Measurements from ENCODE around the gene SUMO1.

SUMO1 gene

DNA sequence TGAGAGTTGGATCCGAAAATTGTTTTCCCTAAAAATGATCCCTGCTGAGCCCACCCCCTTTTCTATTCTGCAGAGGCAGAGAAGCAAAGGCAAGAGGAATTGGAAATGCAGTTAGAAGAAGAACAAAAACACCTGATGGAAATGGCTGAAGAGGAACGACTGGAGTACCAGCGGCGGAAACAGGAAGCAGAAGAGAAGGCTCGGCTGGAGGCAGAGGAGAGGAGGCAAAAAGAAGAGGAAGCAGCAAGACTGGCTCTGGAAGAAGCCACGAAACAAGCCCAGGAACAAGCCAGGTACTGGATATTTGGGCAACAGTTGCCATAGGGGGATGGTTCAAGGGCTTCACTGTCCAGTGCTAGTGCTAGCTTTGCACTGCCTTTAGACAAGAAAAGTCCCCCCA, 41.7 kb downstream of the SUMO1 start:
- no peak for DNase-seq

DNA sequence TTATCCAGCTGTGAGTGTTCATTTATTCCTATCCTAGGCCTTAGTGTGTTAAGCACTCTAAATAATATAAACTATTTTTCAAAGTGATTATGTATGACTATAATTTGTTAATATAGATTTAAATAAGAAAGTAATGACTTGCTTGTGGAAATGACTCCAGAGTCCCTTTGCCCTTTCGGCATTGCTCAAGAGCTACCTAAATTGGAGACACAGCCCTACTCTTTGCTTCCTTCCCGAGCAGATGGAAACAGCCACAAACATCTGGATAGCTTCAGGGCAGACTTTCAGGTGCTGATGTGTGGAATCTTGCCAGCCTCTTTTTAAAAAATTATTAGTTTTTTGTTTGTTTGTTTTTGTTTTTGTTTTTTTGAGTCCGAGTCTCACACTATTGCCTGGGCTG, 44.0 kb downstream of the SUMO1 start:
- DNase-seq = no peak

DNA sequence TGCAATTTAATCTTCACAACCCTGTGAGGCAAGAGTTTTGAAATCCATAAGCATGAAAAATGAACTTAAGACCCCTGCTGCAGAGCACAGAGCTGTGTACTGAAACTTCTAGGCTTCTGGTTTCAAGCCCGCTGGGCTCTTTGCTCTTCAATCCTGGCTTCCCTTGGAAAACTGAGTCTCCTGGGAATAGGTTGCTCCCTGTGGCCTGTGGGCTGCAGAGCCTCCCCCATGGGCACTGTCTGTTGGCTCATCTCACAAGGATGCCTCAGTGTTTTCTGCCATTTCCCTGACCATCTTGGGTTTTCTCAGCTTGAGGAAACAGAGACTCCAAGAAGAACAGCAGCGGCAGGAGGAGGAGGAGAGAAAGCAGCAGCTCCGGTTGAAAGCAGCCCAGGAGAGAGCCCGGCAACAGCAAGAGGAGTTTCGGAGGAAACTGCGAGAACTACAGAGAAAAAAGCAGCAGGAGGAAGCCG, 44.5 kb downstream of the SUMO1 start:
- no peak for DNase-seq

DNA sequence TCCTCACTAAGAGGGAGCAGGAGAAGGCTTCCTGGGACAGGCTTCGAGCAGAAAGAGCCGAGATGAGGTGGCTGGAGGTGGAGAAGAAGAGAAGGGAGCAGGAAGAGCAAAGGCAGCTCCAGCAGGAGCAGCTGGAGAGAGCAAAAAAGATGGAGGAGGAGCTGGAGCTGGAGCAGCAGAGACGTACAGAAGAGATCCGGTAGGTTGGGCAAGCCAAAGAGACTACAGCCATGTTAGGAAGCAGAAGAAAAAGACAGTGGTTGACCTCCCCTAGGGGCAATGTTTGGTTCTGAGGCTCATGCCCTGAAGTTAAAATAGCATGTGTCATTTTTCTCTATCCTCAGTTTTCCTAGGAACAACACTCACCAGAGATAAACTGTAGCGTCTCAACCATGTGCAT, 45.1 kb downstream of the SUMO1 start:
- no peak for DNase-seq

DNA sequence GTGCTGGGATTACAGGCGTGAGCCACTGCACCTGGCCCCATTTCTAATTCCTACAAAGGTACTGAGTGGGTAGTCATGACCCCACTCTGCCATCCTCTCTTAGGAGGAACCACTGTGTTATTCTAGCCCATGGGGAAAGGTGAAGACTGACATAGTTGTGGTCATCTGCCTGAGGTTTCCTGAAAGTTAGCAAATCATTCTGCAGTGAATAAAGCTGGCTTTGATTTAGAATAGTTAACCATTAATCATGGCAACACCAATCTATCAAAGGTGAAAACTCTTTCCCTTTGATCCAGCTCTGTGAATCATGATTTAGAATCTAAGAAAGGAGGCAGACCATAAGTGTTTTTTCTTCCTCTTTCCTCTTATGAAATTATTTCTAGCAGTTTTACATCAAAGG, 50.8 kb downstream of the SUMO1 start:
- no peak for DNase-seq

DNA sequence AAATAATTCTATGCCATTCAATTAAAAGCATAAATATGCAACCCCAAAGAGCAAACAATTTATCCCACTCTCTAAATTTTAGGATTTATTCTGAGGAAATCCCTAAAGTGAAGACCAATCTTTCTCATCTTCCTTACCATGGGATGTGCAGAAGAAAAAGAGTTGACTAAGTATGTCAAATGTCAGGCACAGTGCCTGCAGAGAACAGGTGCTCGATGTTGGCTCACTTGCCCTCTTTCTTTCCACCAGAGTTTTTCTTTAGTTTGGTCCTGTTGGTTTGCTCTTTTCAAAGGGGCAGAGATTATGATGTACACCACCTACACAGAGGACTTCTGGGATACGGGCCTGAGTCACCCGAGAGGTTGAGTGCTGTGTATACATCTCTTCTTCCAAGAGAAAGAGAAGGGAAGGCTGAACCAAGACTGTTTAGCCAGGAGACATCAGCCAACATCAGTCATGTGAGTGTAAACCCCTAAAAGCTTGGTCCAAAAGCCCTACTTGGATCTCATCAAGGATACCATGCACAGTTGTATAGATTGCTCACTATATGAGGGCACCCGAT, 51.7 kb downstream of the SUMO1 start:
- DNase-seq = no peak

DNA sequence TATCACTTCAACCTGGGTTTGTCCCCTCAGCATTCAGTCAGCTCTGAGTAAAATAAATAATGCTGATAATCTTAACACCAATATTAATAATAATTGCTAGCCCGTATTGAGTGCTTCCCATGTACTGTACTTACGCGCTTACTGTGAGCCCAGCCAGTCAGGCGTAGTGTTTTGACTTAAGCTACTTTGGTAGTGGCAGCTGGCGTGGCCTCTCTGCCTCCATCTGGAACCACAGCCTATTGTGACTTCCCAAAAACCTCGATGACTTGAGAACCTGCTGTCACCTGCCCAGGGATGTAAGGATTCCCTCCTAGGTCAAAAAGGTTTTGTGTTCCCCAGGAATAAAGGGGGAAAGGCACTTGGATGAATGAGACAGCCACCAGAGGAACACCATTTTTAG, 53.2 kb downstream of the SUMO1 start:
- DNase-seq = peak; percentile 97

DNA sequence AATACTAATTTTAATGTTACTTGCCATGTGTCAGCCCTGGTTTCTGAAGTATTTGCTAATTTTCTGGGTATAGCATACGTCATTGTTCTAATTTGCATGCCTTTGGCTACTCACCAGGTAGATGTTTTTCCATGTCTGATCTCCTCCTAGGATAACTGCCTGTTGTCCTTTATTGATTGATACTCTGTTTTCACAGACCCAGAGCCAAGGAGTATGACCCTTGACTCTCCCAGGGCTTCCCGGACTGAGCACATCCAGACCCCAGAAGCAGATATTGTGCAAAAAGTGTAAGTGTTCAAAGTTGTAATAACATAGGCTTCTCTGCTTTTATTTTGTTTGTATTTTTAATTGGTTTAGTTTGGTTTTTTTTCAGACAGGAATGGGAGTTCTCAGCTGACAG, 53.8 kb downstream of the SUMO1 start:
- DNase-seq = no peak

DNA sequence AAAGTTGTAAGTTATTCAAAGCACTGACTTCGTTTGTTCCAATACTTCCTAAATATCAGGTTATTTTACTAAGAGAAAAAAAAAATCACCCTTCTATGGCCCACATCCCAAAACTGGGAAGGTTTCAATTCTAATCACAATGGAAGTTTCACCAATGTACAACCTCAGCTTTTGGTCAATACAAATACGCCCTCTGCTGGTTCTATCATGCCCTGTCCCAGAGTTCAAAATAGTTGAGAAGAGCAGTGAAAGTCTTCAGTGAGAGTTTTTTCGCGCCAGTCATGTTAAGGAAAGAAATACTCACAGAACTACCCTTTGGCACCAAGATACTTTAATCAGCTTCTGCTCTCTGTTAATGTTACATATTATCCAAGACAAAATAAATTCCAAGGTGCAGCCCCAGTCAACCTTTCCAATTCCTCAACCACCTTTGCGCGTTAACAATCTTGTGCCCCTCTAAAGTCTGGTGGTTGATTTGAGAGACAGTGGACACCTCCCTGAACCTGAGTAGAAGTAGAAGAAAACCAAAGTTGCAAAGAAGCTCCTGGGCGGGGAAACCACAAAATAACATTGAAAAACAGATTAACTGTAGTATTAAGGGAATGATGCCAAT, 59.9 kb downstream of the SUMO1 start:
- DNase-seq = peak; percentile 88

DNA sequence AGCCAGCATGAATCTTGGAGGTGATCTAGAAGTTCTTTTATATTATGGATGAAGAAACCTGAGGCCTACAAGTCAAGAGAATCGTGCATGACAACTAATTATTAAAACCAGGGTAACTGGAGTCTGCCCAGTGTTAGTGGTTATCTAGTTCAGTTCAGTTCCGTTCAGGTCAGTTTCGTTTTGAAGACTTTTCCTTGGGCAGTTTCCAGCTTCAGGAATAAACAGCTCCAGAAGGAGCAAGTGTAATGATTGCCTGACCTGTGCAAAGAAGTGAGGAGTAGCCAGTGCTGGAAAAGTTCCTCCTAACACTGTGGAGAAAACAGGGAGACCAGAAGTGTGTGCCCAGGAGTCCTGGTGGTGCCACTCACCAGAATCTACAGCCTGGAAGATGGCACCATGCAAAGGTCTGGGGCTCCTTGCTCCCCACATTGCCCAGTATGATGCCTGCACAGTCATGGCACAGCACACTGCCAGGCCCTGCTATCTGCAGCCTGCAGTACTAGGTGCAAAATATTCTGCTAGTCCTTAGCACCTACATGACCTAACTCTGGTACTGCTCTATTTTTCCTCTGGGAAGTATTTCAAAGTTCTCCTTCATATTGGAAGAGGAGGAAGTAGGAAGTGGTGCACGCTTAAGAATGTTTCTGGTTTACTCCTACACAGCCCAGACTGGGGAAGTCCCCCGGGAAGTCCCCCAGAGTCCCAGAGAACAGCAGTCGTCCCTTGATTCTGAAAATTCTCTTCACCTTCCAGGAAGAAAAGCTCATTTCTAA, 65.8 kb downstream of the SUMO1 start:
- no peak for DNase-seq

DNA sequence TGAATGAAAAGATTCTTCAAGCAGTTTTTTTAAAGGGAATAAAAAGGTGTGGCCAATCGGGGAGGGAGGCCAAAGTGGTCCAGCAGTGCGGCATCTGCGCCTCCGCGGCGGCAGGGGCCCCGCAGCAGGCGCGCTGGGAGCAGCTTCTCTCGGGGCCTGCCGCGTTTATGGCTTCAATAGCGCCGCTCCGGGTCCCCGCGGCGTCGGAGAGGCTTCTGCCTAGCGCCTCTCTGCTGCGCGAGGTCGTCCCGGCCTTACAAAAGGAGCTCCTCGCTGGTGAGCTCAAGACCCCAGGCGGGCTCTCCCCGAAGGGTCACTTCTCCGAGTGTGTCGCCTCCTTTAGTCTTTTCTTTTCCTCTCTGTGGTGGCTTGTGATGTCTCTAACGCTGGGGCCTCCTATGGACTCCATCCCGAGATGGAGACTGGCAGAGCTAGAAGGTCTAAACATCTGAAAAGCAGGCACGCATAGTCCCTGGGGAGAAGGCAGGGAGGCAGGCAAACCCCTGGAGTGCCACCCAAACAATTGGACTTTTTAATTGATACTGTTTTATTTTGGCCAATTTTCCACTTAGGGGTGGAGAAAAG, 67.1 kb downstream of the SUMO1 start:
- DNase-seq = no peak

DNA sequence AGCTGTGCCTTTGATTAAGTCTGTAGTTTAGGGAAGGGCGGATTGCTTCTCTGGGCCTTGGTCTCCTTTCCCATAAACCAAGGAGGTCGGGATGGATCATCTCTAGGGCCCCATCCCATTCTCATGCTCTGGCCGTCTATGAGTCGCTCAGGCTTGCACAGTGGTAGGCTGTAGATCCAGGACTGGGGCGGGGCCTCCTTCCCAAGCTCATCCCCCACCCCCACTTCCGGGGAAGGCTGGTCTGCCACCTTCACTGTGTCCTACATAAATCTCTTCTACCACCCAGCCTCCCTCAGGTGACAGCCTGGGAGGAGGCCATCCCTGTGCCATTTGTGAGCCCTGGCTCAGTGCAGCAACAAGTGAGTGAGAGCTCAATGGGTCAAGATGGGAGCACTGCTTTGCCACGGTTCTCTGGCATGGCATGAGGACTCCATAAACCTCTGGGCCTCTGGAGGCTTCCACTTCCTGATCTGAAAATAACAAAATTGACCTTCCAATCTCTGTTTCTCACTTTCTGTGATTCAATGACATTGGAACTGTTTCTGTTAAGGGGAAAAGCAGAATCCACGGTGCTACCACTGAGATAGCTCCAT, 68.5 kb downstream of the SUMO1 start:
- DNase-seq = no peak

DNA sequence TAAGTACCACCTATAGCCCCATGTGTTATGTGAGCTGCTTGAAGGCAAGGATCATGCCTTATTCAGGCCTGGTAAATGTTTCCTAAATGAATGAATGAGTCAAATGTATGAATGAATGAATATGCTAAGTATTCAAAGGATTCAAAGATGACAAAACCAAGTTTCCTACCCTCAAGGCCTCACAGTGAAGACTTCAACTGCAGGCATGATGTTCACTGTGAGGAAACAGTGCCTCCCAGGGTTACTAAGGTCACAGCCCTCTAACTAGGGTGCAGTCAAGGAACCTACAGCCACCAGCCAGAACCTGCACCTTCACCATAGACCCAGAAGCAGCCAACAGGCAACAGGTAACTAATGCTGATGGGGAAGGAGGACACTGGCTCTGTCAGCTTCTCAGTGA, 69.3 kb downstream of the SUMO1 start:
- no peak for DNase-seq

DNA sequence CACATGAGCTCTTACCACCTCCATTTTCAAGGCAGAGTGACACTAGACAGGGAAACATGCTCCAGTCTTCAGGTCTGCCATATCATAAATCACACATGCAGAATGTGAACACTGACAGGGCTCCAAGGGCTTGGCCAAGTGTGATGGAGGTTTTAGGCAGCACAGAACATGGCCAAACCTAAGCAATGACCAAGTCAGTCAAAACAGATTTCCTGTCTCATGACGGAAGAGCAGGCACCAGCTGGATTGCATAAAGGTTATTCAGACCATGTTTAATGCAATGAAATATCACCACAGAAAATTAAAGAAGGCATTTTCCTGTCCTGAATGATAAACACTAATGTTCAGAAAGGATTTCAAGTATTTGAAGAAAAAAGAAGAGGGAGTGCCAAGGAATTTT, 72.5 kb downstream of the SUMO1 start:
- DNase-seq = peak; percentile 50

DNA sequence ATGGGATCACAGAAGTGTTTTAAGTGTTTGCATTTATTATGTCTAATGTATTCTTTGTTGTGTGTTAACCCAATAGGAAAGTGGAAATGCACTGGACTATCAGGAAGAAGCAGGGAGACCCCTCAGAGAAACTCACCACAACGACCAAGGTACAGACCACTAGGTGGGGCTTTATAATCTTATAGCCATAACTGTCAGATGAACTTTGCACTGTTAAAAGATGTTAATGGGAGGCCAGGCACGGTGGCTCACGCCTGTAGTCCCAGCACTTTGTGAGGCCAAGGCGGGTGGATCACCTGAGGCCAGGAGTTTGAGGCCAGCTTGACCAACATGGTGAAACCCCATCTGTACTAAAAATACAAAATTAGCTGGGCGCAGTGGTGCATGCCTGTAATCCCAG, 73.2 kb downstream of the SUMO1 start:
- peak; percentile 30 for DNase-seq

DNA sequence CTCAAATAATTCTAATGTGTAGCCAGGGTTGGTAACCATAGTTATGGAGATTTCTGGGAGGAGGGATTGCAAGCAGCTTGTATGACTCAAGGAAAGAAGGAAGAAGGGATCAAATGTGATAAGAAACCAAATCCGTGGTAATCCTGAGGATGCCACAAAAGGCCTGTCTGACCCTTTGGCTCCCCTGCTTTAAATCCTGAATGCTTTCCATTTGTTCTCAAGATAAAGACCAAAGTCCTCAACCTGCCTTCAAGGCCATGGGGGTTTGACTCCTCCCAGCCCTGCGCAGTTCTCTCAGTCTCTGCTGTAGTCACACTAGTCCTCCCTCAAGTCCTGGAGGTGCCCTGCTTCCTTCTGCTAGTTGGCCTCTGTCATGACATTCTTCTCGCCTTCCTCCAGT, 74.0 kb downstream of the SUMO1 start:
- peak; percentile 80 for DNase-seq

DNA sequence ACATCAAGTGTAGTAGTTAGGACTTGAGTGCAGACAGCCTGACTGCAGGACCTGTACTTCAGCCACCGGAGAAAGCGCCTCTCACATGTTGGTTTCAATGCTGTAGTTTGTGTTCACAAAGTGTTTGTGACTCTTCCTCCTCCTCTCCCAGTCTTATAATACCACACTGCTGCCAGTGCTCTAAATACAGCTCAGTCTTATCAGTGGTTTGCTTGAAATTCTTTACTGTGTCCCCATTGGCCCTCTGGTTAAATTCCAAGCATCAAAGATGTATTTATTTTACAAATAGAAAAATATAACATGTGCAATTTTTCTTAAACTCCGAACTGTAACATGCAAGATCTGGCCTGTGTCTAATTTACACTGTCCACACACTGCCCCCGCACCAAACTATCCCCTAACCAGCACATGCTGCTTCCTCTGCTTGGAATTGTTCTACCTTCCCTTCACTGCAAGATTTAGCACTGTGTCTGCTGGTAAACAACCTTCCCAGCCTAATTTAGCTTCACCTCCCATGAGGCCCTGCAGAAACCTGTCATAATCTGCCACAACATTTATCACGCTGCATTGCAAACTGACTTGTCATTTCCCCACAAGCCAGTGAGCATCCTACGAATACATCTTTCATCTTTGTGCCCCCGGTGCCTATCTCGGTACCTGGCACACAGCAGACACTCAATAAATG, 77.1 kb downstream of the SUMO1 start:
- DNase-seq = peak; percentile 33

DNA sequence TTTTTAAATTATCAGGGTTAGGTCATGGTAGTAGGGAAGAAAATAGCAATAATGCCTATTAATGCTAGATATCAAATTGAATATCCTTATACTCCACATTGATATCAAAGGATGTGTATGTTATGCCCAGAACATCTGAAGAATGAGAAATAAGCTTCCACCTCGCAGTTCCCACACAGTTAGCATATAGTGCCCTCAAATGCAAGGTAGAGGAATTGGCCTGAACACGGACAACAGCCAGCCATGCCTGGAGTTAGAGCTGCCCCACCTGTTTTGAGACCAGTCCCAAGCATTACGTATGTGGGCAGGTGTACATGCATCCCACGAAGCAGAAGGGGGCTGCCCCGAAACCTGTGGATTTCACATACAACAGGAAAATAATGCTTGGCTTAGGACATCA, 79.6 kb downstream of the SUMO1 start:
- peak; percentile 28 for DNase-seq

DNA sequence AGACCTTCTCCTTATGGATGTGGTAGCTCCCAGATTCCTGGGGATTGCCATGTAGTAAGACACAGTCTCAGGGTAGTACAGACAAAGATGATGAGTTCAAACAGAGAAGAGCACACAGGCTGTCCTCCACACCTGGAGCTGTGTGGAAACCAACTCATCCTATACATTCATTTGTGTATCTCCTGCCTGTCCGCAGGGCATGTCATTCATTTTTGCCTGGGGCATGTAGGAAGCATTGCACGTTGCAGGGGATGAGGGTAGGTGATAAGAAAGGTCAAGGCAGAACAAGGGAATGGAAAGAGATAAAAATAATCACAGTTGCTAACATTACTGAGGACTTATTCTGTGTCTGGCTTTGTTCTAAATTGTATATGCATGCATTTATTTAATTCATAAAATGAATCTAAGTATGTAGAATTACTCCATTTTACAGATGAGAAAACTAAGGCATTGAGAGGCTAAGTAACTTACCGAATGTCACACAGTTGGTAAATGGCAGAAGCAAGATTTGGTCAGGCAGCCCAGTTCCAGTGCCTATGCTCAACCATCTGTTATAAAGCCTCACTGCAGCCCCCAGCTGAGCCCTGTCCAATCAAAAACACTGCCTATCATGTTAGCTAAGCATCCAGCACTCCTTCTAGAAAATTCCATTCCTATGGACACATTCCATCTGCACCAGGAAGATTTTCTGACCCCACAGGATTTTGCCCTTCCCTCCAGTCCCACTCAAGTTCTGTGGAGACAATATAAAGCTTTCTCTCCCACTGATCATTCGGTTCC, 81.0 kb downstream of the SUMO1 start:
- DNase-seq = peak; percentile 13

Measured in NCI-H82 (cell line).